A549 (cell line): Measurements from ENCODE around the gene NFATC2. TPM values are rescaled to one million over a fixed set of nuclear protein-coding genes. Genes with fewer than 3 reads are reported as not detected.
A peak's percentile ranks its signal among the peaks of the same experiment; 100 is the strongest.

ENCODE experiments used
- ATAC-seq, 2 experiments: fragments of 200-7000 bp in 1 of 2; fragments of >200 bp in 1 of 2; cut with Nextera tagmentation in 1 of 2; cut with Tn5 transposase in 1 of 2; 3 replicates each; pipeline versions ENCODE4 v1.8.0 to v1.9.1; 2018 to 2020; ENCODE audit warnings: mild to moderate bottlenecking in 1 of 2, moderate library complexity in 1 of 2
- CTCF ChIA-PET: fragments of 300-600 bp; sonication (Branson Sonifier 250); formaldehyde crosslinking; extraction: SDS; loops from one replicate; lab custom pipeline; 2021; ENCODE audit warnings: antibody characterized with exemption, inconsistent platforms; lab: Yijun Ruan, JAX
- POLR2A ChIA-PET: fragments of 350-600 bp; formaldehyde crosslinking; extraction: SDS; loops from one replicate; lab custom pipeline; 2021; ENCODE audit warnings: antibody characterized with exemption, inconsistent platforms; lab: Yijun Ruan, JAX
- DNase-seq, 2 experiments: peaks; one replicate each; pipeline versions ENCODE4 v3.0.0 to v3.0.0-alpha.2; 2011 to 2016; ENCODE audit warnings: low read depth in 1 of 2, low spot score in 1 of 2
- FAIRE-seq: peaks from 2 replicates; lab custom pipeline; 2011; peaks lifted over from hg19 to GRCh38; lab: Jason Lieb, UNC
- H3K27ac ChIP-seq, 2 experiments: fragments of >200 bp; sonication (Bioruptor Twin); formaldehyde crosslinking; 3 replicates each; pipeline ENCODE4 v1.5.1; 2016 to 2017
- H3K4me1 ChIP-seq: fragments of >200 bp; sonication (Bioruptor Twin); formaldehyde crosslinking; 3 replicates; pipeline ENCODE4 v1.6.1; 2016
- H3K4me2 ChIP-seq: fragments of >200 bp; sonication (Bioruptor Twin); formaldehyde crosslinking; 3 replicates; pipeline ENCODE4 v1.6.1; 2016
- H3K4me3 ChIP-seq: fragments of >200 bp; sonication (Bioruptor Twin); formaldehyde crosslinking; 3 replicates; pipeline ENCODE4 v1.5.1; 2016
- H3K9me3 ChIP-seq: fragments of >200 bp; sonication (Bioruptor Twin); formaldehyde crosslinking; 3 replicates; pipeline ENCODE4 v1.6.1; 2016
- BCL3 ChIP-seq: fragments of >200 bp; sonication (Bioruptor Twin); formaldehyde crosslinking; IDR thresholded peaks from 3 replicates; pipeline ENCODE4 v1.6.1; 2016
- CBX2 ChIP-seq: fragments of 200-600 bp; sonication (generic); IDR thresholded peaks from 2 replicates; pipeline ENCODE4 v1.6.1; 2016; ENCODE audit warnings: low read depth, mild to moderate bottlenecking, borderline replicate concordance
- CHD2 ChIP-seq: fragments of 150-350 bp; IDR thresholded peaks from 2 replicates; pipeline ENCODE4 v1.6.1; 2014; ENCODE audit warnings: low read length; ENCODE audit not compliant: partially characterized antibody
- EP300 ChIP-seq, 2 experiments: fragments of >200 bp; sonication (Bioruptor Twin); formaldehyde crosslinking; IDR thresholded peaks; 2 replicates in 1 of 2; 3 replicates in 1 of 2; pipeline ENCODE4 v1.6.1; 2016 to 2017
- ESRRA ChIP-seq: fragments of 150-350 bp; IDR thresholded peaks from 2 replicates; pipeline ENCODE4 v1.6.1; 2014; ENCODE audit warnings: mild to moderate bottlenecking, low read length, borderline replicate concordance
- FOSB ChIP-seq: fragments of 250-450 bp; sonication (Bioruptor Pico); IDR thresholded peaks from 2 replicates; pipeline ENCODE4 v1.5.0; 2020; ENCODE audit warnings: mild to moderate bottlenecking, moderate library complexity
- FOSL2 ChIP-seq, 2 experiments: fragments of 450-650 bp in 1 of 2; fragments of >200 bp in 1 of 2; sonication (Bioruptor Twin) in 1 of 2; formaldehyde crosslinking; IDR thresholded peaks; 2 replicates each; pipeline versions ENCODE4 v1.5.0 to v1.6.1; 2016 to 2020; ENCODE audit warnings: mild to moderate bottlenecking in 1 of 2, moderate library complexity in 1 of 2
- HDAC2 ChIP-seq: fragments of 200-600 bp; sonication (generic); IDR thresholded peaks from 2 replicates; pipeline ENCODE4 v1.6.1; 2016
- HEYL ChIP-seq: fragments of 250-450 bp; sonication (Bioruptor Pico); IDR thresholded peaks from 2 replicates; pipeline ENCODE4 v1.8.0; 2021; ENCODE audit warnings: mild to moderate bottlenecking, moderate library complexity
- JUN ChIP-seq, 2 experiments: fragments of >200 bp; sonication (Bioruptor Twin); formaldehyde crosslinking; IDR thresholded peaks; 2 replicates in 1 of 2; 3 replicates in 1 of 2; pipeline ENCODE4 v1.6.1; 2016 to 2017
- KDM1A ChIP-seq: fragments of 200-600 bp; sonication (generic); IDR thresholded peaks from 2 replicates; pipeline ENCODE4 v1.6.1; 2016; ENCODE audit warnings: low read depth, mild to moderate bottlenecking
- KDM5A ChIP-seq: fragments of 200-600 bp; sonication (generic); IDR thresholded peaks from 2 replicates; pipeline ENCODE4 v1.6.1; 2016; ENCODE audit warnings: antibody characterized with exemption, mild to moderate bottlenecking
- MAX ChIP-seq: IDR thresholded peaks from 2 replicates; pipeline ENCODE4 v1.6.1; 2012
- MAZ ChIP-seq: fragments of 150-350 bp; IDR thresholded peaks from 2 replicates; pipeline ENCODE4 v1.6.1; 2014; ENCODE audit warnings: antibody characterized with exemption, low read depth, low read length, borderline replicate concordance
- NFE2L2 ChIP-seq: fragments of 150-350 bp; conservative IDR thresholded peaks from 2 replicates; pipeline ENCODE4 v1.6.1; 2014; ENCODE audit warnings: low read length
- NPAS2 ChIP-seq: fragments of 250-450 bp; sonication (Bioruptor Pico); IDR thresholded peaks from 2 replicates; pipeline ENCODE4 v1.8.0; 2022; ENCODE audit warnings: mild to moderate bottlenecking, moderate library complexity, borderline replicate concordance
- NR3C1 ChIP-seq: fragments of >200 bp; sonication (Bioruptor Twin); formaldehyde crosslinking; IDR thresholded peaks from 3 replicates; pipeline ENCODE4 v1.6.1; 2017
- POLR2AphosphoS2 ChIP-seq: conservative IDR thresholded peaks from 2 replicates; pipeline ENCODE4 v1.6.1; 2012; ENCODE audit warnings: low read length, improper control_type of control experiment, inconsistent platforms
- RAD21 ChIP-seq, 2 experiments: fragments of >200 bp in 1 of 2; sonication (Bioruptor Twin) in 1 of 2; formaldehyde crosslinking in 1 of 2; IDR thresholded peaks in 1 of 2; conservative IDR thresholded peaks in 1 of 2; 2 replicates in 1 of 2; 3 replicates in 1 of 2; pipeline ENCODE4 v1.6.1; 2012 to 2018; ENCODE audit warnings: inconsistent platforms in 1 of 2
- RCOR1 ChIP-seq: fragments of 150-350 bp; IDR thresholded peaks from 2 replicates; pipeline ENCODE4 v1.6.1; 2014; ENCODE audit warnings: antibody characterized with exemption, low read length, low read depth
- TFCP2L1 ChIP-seq: fragments of 250-450 bp; sonication (Bioruptor Pico); IDR thresholded peaks from 2 replicates; pipeline ENCODE4 v1.5.0; 2021; ENCODE audit warnings: mild to moderate bottlenecking
- ZFP36 ChIP-seq: fragments of 450-650 bp; IDR thresholded peaks from 2 replicates; pipeline ENCODE4 v1.6.1; 2014; ENCODE audit warnings: borderline replicate concordance; ENCODE audit not compliant: partially characterized antibody
- ZSCAN20 ChIP-seq: fragments of 250-450 bp; sonication (Bioruptor Pico); IDR thresholded peaks from 2 replicates; pipeline ENCODE4 v1.8.0; 2022; ENCODE audit warnings: mild to moderate bottlenecking, moderate library complexity
- WGBS: methylation state at CpG from one replicate; pipeline ENCODE4 v1.1.6; 2017; ENCODE audit errors: missing lambda C conversion rate; 5-methylcytosine and 5-hydroxymethylcytosine counted together
- polyA plus RNA-seq, 4 experiments: library from polyadenylated mRNA; depleted of rRNA in 3 of 4; stranded (reverse); fragments of >200 nt; fragmentation: RNase III in 1 of 4; extraction: RNeasy Plus Mini Kit Qiagen cat#74134 plus additional on column Dnase treatment in 1 of 4; gene quantifications; 2 replicates in 3 of 4; 3 replicates in 1 of 4; pipeline ENCODE4 v1.2.3, GENCODE V29; 2011 to 2017

NFATC2 gene
- polyA plus RNA-seq, 2 of the 4 experiments (the other 2 are of a cell fraction) = 0.75 to 1.6 TPM

- CTCF ChIA-PET = interaction anchor here (1.0 to 2.3 kb wide), 4 partner anchors 27 to 580 kb away, joined by 3 to 7 read pairs (median 6); no protein-coding TSS in a partner anchor
- Histone ChIP-seq H3K27ac (no peak overlapping the region), H3K4me1 (peaks cover 44% of the 10 kb centered on the region), H3K4me3 (no peak overlapping the region), H3K4me2 (no peak overlapping the region), H3K9me3 (0 out of 3 replicates have a peak, but pooled peaks cover 3% of the 10 kb centered on the region)
- no peak for DNase-seq
- no peak for FAIRE-seq
- TF ChIP-seq ZFP36 (peak; percentile 64), NPAS2 (CRISPR knock-in tag) (no peak), NR3C1 (no peak)
- POLR2A ChIA-PET = no interaction called here
- no peak for ATAC-seq
- 81% methylated on average over 5 of the region's 5 CpGs for WGBS
Measured at GRCh38 chr20:51567622-51568021, 25.1 kb upstream of the NFATC2 start.

GRCh38 chr20:51566594-51566993 is 24.1 kb upstream of the NFATC2 start:
- H3K4me1 ChIP-seq = peaks cover 46% of the 10 kb centered on the region
- no peak overlapping the region for H3K4me2 ChIP-seq
- 0 out of 3 replicates have a peak, but pooled peaks cover 3% of the 10 kb centered on the region for H3K9me3 ChIP-seq
- ChIA-PET POLR2A (no interaction called here), CTCF (interaction anchor here (0.6 to 2.3 kb wide), 8 partner anchors 14 to 579 kb away, joined by 3 to 7 read pairs (median 5); no protein-coding TSS in a partner anchor)
- ATAC-seq (no peak), DNase-seq (no peak), FAIRE-seq (no peak)
- H3K4me3 ChIP-seq = no peak overlapping the region
- no peak overlapping the region for H3K27ac ChIP-seq
- TF ChIP-seq NFE2L2 = no peak
- TF ChIP-seq KDM1A = peak; percentile 87
- TF ChIP-seq ZFP36 = peak; percentile 63
- WGBS = 91% methylated on average over 4 of the region's 4 CpGs

GRCh38 chr20:51565298-51566144 is 23.0 kb upstream of the NFATC2 start:
- TF ChIP-seq HEYL (CRISPR knock-in tag) (no peak), MAZ (no peak), KDM1A (peak; percentile 90; the same call in 1 of the 2 replicates), ZSCAN20 (no peak), HDAC2 (0 out of 2 replicates have a peak, but pooled peaks have one; percentile 48)
- TF ChIP-seq, all 56 proteins: peak for 2
- Histone ChIP-seq H3K4me1 (peaks cover 57% of the 10 kb centered on the region), H3K4me2 (peak overlapping the region; percentile 63), H3K9me3 (0 out of 3 replicates have a peak, but pooled peaks cover 3% of the 10 kb centered on the region), H3K27ac (peak overlapping the region; percentile 49 to 64), H3K4me3 (no peak overlapping the region)
- ATAC-seq (no peak), DNase-seq (no peak), FAIRE-seq (no peak)
- ChIA-PET CTCF (interaction anchor here (1.0 to 4.8 kb wide), 10 partner anchors 21 to 578 kb away, joined by 3 to 25 read pairs (median 5); no protein-coding TSS in a partner anchor), POLR2A (no interaction called here)
- WGBS = 51% methylated on average over 14 of the region's 14 CpGs

- WGBS = 24% methylated on average over 14 of the region's 15 CpGs
- 0 out of 3 replicates have a peak, but pooled peaks cover 3% of the 10 kb centered on the region for H3K9me3 ChIP-seq
- peak overlapping the region; percentile 59 for H3K4me3 ChIP-seq
- DNase-seq (peak; percentile 81 to 91), ATAC-seq (peak; percentile 69 to 77), FAIRE-seq (no peak)
- ChIA-PET POLR2A (interaction anchor here (1.0 to 2.9 kb wide), 2 partner anchors 30 to 106 kb away, joined by 5 to 29 read pairs; no protein-coding TSS in a partner anchor), CTCF (interaction anchor here (0.8 to 4.8 kb wide), 20 partner anchors 9 to 769 kb away, joined by 3 to 25 read pairs (median 5); partner anchors contain the start of genes BCAS4 and NFATC2)
- H3K27ac ChIP-seq = peak overlapping the region; percentile 88 to 89
- H3K4me2 ChIP-seq = peak overlapping the region; percentile 93
- H3K4me1 ChIP-seq = peaks cover 45% of the 10 kb centered on the region
- peak; percentile 58 for TF ChIP-seq FOSL2 (IDR thresholded peaks at IDR 0.05)
- peak; percentile 95 for TF ChIP-seq FOSL2 (CRISPR knock-in tag; IDR thresholded peaks at IDR 0.05)
- TF ChIP-seq BCL3 = no peak
- TF ChIP-seq EP300 (IDR thresholded peaks at IDR 0.05) = no peak
- no peak for TF ChIP-seq RCOR1
- TF ChIP-seq POLR2AphosphoS2 = no peak
- TF ChIP-seq CBX2 = no peak
- TF ChIP-seq FOSB (CRISPR knock-in tag) = 0 out of 2 replicates have a peak, but pooled peaks have one; percentile 61
- TF ChIP-seq RAD21 (conservative IDR thresholded peaks at IDR 0.05 in 1 of 2, IDR thresholded peaks at IDR 0.05 in 1 of 2) = 0 out of 5 replicates have a peak, but pooled peaks of 1 of the 2 experiments have one; percentile 20
- no peak for TF ChIP-seq HDAC2
- TF ChIP-seq MAX = peak; percentile 37
- no peak for TF ChIP-seq KDM5A
- no peak for TF ChIP-seq CHD2
- no peak for TF ChIP-seq NPAS2 (CRISPR knock-in tag)
- TF ChIP-seq ESRRA = no peak
- TF ChIP-seq JUN (IDR thresholded peaks at IDR 0.05) = 0 out of 5 replicates have a peak, but pooled peaks of 1 of the 2 experiments have one; percentile 24
- no peak for TF ChIP-seq NR3C1
- peak; percentile 54; the same call in 1 of the 2 replicates for TF ChIP-seq TFCP2L1
- no peak for TF ChIP-seq KDM1A
Measured at GRCh38 chr20:51563486-51564332, 21.2 kb upstream of the NFATC2 start.
